ENCODE results near the gene RAD50. TPM values are rescaled to one million over a fixed set of nuclear protein-coding genes. Genes with fewer than 3 reads are reported as not detected.
"Not testable (repeated sequence)": the region's sequence is repeated elsewhere in the genome, so short reads cannot be mapped to it uniquely, and the experiment has no call there.

Gene RAD50
- total RNA-seq, 1 donor from 2014 or later = 23.1 TPM

GRCh38 chr5:132633587-132633986 is 76.8 kb downstream of the RAD50 start:
- not testable (repeated sequence) for ATAC-seq

GRCh38 chr5:132635873-132636272 is 79.1 kb downstream of the RAD50 start:
- ATAC-seq = no peak

GRCh38 chr5:132637241-132637640 is 80.5 kb downstream of the RAD50 start:
- no peak for ATAC-seq

GRCh38 chr5:132639706-132640130 is 82.9 kb downstream of the RAD50 start:
- no peak for ATAC-seq

- no peak for ATAC-seq
These were observed 83.8 kb downstream of the RAD50 start for GRCh38 chr5:132640613-132641012.

- ATAC-seq = no peak
These were observed 84.5 kb downstream of the RAD50 start for GRCh38 chr5:132641241-132641723.

- no peak for ATAC-seq
These were observed 85.1 kb downstream of the RAD50 start for GRCh38 chr5:132641841-132642240.

GRCh38 chr5:132644177-132644576 is 87.4 kb downstream of the RAD50 start:
- no peak for ATAC-seq

GRCh38 chr5:132646583-132647266 is 89.9 kb downstream of the RAD50 start:
- no peak for ATAC-seq

GRCh38 chr5:132647473-132647872 is 90.7 kb downstream of the RAD50 start:
- ATAC-seq = no peak

- no peak for ATAC-seq
These were observed 91.6 kb downstream of the RAD50 start for GRCh38 chr5:132648355-132648754.

- no peak for ATAC-seq
These were observed 95.2 kb downstream of the RAD50 start for GRCh38 chr5:132651838-132652469.

- no peak for ATAC-seq
These were observed 96.9 kb downstream of the RAD50 start for GRCh38 chr5:132653716-132654115.

GRCh38 chr5:132655821-132656773 is 99.3 kb downstream of the RAD50 start:
- peak; percentile 12 for ATAC-seq

GRCh38 chr5:132656774-132657355 is 100.1 kb downstream of the RAD50 start:
- no peak for ATAC-seq

GRCh38 chr5:132657676-132658380 is 101.1 kb downstream of the RAD50 start, which contains the start of gene IL13:
Gene IL13, plus strand, starts transcription at chr5:132658173. Its CDS starts 14 bp downstream, at chr5:132658187.
- no peak for ATAC-seq

GRCh38 chr5:132658381-132659302 is 101.9 kb downstream of the RAD50 start:
- no peak for ATAC-seq

GRCh38 chr5:132659598-132660493 is 103.1 kb downstream of the RAD50 start:
- ATAC-seq = no peak

GRCh38 chr5:132661231-132662003 is 104.6 kb downstream of the RAD50 start:
- no peak for ATAC-seq

Measured in esophagus mucosa (tissue), 1 donor.